Adrenal gland (tissue), 12 donors: ENCODE results near the gene RAB1B. TPM values are rescaled to one million over a fixed set of nuclear protein-coding genes. Genes with fewer than 3 reads are reported as not detected.
"Not testable (repeated sequence)": the region's sequence is repeated elsewhere in the genome, so short reads cannot be mapped to it uniquely, and the experiment has no call there.

Source experiments
- DNase-seq, 7 donors: peaks; one replicate each; pipeline ENCODE4 v3.0.0-alpha.2; 2019 to 2020
- H3K27ac ChIP-seq, 5 donors: fragments of 200-600 bp; sonication (generic) in 4 of 5; 1 replicate in 3 of 5; 2 replicates in 2 of 5; pipeline versions ENCODE4 v1.5.1 to v1.8.0; 2016 to 2020; ENCODE audit warnings: mild to moderate bottlenecking in 1 of 5
- H3K27me3 ChIP-seq: fragments of 200-600 bp; 2 replicates; pipeline ENCODE4 v1.8.0; 2021
- H3K36me3 ChIP-seq, 2 donors: fragments of 200-600 bp; replicated peaks in 1 of 2; 1 replicate in 1 of 2; 2 replicates in 1 of 2; pipeline versions ENCODE4 v1.5.1 to v1.8.0; 2018 to 2022
- H3K4me1 ChIP-seq, 2 donors: fragments of 200-600 bp; replicated peaks in 1 of 2; 1 replicate in 1 of 2; 2 replicates in 1 of 2; pipeline versions ENCODE4 v1.5.1 to v1.8.0; 2018 to 2021
- H3K4me3 ChIP-seq, 4 donors: fragments of 200-600 bp; sonication (generic) in 3 of 4; one replicate each; pipeline ENCODE4 v1.5.1; 2016 to 2018
- H3K9me3 ChIP-seq, 3 donors: fragments of 200-600 bp; sonication (generic) in 1 of 3; replicated peaks in 1 of 3; 1 replicate in 2 of 3; 2 replicates in 1 of 3; pipeline versions ENCODE4 v1.5.1 to v1.8.0; 2016 to 2021
- POLR2A ChIP-seq, 2 donors: fragments of 450-650 bp; IDR thresholded peaks; one replicate each; pipeline ENCODE4 v1.6.1; 2017; ENCODE audit warnings: antibody characterized with exemption in 2 of 2, mild to moderate bottlenecking in 2 of 2, moderate library complexity in 1 of 2
- whole genome bisulfite sequencing, 4 donors: extraction: QIAGEN DNeasy Blood & Tissue Kit in 2 of 4; methylation state at CpG; one replicate each; pipeline versions ENCODE4 v1.1.5 to v1.1.7; 2013 to 2017; 5-methylcytosine and 5-hydroxymethylcytosine counted together
- intact Hi-C, 2 donors: fragments of 100-400 bp; cut with DNase I; formaldehyde crosslinking; loops; one replicate each; pipeline versions ENCODE4 v1.14.1 to v1.15.0; 2022 to 2023
- polyA plus RNA-seq, 3 donors: library from polyadenylated mRNA; stranded (reverse); fragments of 200-250 nt in 2 of 3; fragments of 350-450 nt in 1 of 3; fragmentation: Illumina TruSeq in 1 of 3; extraction: RNeasy Lipid Tissue Mini Kit (QIAGEN cat#74804) in 1 of 3; gene quantifications; one replicate each; pipeline ENCODE4 v1.2.3, GENCODE V29; 2013 to 2014
- total RNA-seq, 9 donors: library from RNA; depleted of rRNA in 4 of 9; stranded (reverse); fragments of >200 nt in 4 of 9; fragments of 120-200 nt in 1 of 9; fragmentation: NEBNext Ultra II Directional in 1 of 9; extraction: Animal tissue kit (Norgen Biotek cat#: 25700) in 1 of 9; gene quantifications; one replicate each; pipeline versions ENCODE4 v1.1.0 to v1.2.4, GENCODE V29; 2013 to 2023
- TF ChIP-seq, protein P1 (sequence below), 6 experiments: fragments of 450-650 bp in 4 of 6; fragments of 200-600 bp in 2 of 6; sonication (generic) in 1 of 6; IDR thresholded peaks; 1 replicate in 5 of 6; 2 replicates in 1 of 6; pipeline versions ENCODE4 v1.5.1 to v1.8.0; 2016 to 2021; ENCODE audit warnings: antibody characterized with exemption in 6 of 6, mild to moderate bottlenecking in 2 of 6, moderate library complexity in 1 of 6
- donor health status: healthy with polysubstance abuse.
- donor health status: Bipolar disorder and iron deficiency.
- donor health status: DM: yes; HTN: yes; CAD: no.
- donor health status: DM: no; HTN: no; CAD: no.
- donor health status: DM: no; HTN: no; CAD: no.
- donor health status: DM: yes; HTN: yes; CAD: no.

Gene RAB1B
- total and polyA plus RNA-seq, 12 donors = 109 to 190 (median 162) TPM

GRCh38 chr11:66317322-66317722, 48.9 kb downstream of the RAB1B start:
- DNase-seq = no peak
- Histone ChIP-seq H3K27ac (peak overlapping the region in 4 of 5 donors; percentile 39 to 91 (median 65)), H3K4me3 (peak overlapping the region in 1 of 4 donors; percentile 37), H3K36me3 (no peaks in the 10 kb centered on the region), H3K9me3 (no peaks in the 10 kb centered on the region), H3K27me3 (no peaks in the 10 kb centered on the region), H3K4me1 (peaks cover 6 to 18% of the 10 kb centered on the region in 2 donors)
- WGBS, 4 donors = 27 to 41% (median 38%) methylated on average over 13 to 14 of the region's 14 CpGs
- TF ChIP-seq POLR2A (IDR thresholded peaks at IDR 0.05) = no peak
- TF ChIP-seq, protein P1, sequence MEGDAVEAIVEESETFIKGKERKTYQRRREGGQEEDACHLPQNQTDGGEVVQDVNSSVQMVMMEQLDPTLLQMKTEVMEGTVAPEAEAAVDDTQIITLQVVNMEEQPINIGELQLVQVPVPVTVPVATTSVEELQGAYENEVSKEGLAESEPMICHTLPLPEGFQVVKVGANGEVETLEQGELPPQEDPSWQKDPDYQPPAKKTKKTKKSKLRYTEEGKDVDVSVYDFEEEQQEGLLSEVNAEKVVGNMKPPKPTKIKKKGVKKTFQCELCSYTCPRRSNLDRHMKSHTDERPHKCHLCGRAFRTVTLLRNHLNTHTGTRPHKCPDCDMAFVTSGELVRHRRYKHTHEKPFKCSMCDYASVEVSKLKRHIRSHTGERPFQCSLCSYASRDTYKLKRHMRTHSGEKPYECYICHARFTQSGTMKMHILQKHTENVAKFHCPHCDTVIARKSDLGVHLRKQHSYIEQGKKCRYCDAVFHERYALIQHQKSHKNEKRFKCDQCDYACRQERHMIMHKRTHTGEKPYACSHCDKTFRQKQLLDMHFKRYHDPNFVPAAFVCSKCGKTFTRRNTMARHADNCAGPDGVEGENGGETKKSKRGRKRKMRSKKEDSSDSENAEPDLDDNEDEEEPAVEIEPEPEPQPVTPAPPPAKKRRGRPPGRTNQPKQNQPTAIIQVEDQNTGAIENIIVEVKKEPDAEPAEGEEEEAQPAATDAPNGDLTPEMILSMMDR (IDR thresholded peaks at IDR 0.05) = no peak
- intact Hi-C loops = no loop called here

- Histone ChIP-seq H3K36me3 (no peaks in the 10 kb centered on the region), H3K4me3 (no peak overlapping the region), H3K4me1 (peaks cover 5 to 16% of the 10 kb centered on the region in 2 donors), H3K9me3 (no peaks in the 10 kb centered on the region), H3K27me3 (no peaks in the 10 kb centered on the region), H3K27ac (peak overlapping the region in 4 of 5 donors; percentile 39 to 91 (median 65))
- no peak for TF ChIP-seq POLR2A (IDR thresholded peaks at IDR 0.05)
- TF ChIP-seq, protein P1 (IDR thresholded peaks at IDR 0.05) = no peak
- intact Hi-C loops = no loop called here
- 35 to 56% (median 41%) methylated on average over 7 to 16 of the region's 16 CpGs for WGBS, 4 donors
- DNase-seq = peak in 5 of 7 donors; percentile 68 to 82 (median 68)
Measured at GRCh38 chr11:66317723-66318599, 49.5 kb downstream of the RAB1B start.

DNA sequence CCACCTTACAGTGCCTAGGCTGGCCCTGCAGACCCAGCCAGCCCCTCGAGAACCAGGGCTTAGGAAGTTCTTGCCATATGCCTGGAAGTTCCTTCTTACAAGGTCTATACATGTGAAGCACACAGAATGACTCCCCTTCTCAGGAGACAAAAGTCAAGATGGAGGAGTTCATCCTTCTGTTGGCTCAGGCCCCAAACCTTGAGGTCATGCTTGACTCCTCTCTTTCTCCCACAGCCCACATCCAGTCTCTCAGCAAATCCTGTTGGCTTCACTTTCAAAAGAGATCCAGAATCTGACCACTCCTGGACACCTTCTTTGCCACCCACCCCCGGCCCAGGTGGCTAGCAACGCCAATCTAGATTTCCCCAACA, 50.1 kb downstream of the RAB1B start:
- intact Hi-C loops = no loop called here
- Histone ChIP-seq H3K27ac (peak overlapping the region in 2 of 5 donors; percentile 75 to 91), H3K9me3 (no peaks in the 10 kb centered on the region), H3K4me3 (no peak overlapping the region), H3K4me1 (peaks cover 0 to 11% of the 10 kb centered on the region in 2 donors), H3K36me3 (no peaks in the 10 kb centered on the region), H3K27me3 (no peaks in the 10 kb centered on the region)
- no peak for DNase-seq
- WGBS, 4 donors = 77 to 100% (median 79%) methylated on average over 2 to 3 of the region's 3 CpGs
- TF ChIP-seq, protein P1 (IDR thresholded peaks at IDR 0.05) = no peak
- no peak for TF ChIP-seq POLR2A (IDR thresholded peaks at IDR 0.05)

DNA sequence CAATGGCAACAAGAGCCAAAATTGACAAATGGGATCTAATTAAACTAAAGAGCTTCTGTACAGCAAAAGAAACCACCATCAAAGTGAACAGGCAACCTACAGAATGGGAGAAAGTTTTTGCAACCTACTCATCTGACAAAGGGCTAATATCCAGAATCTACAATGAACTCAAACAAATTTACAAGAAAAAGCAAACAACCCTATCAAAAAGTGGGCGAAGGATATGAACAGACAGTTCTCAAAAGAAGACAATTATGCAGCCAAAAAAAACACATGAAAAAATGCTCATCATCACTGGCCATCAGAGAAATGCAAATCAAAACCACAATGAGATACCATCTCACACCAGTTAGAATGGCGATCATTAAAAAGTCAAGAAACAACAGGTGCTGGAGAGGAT, 51.9 kb downstream of the RAB1B start:
- peaks cover 0 to 11% of the 10 kb centered on the region in 2 donors for H3K4me1 ChIP-seq
- H3K9me3 ChIP-seq, H3K27ac ChIP-seq, H3K4me3 ChIP-seq, H3K27me3 ChIP-seq, H3K36me3 ChIP-seq, DNase-seq, intact Hi-C loops: not testable (repeated sequence)
- 83 to 100% (median 95%) methylated on average over 1 to 2 of the region's 2 CpGs for WGBS, 4 donors

DNA sequence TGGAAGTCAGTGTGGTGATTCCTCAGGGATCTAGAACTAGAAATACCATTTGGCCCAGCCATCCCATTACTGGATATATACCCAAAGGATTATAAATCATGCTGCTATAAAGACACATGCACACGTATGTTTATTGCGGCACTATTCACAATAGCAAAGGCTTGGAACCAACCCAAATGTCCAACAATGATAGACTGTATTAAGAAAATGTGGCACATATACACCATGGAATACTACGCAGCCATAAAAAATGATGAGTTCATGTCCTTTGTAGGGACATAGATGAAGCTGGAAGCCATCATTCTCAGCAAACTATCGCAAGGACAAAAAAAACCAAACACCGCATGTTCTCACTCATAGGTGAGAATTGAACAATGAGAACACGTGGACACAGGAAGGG, 52.3 kb downstream of the RAB1B start:
- H3K4me3 ChIP-seq, H3K36me3 ChIP-seq, DNase-seq, H3K27ac ChIP-seq, H3K27me3 ChIP-seq, intact Hi-C loops, H3K9me3 ChIP-seq: not testable (repeated sequence)
- 86 to 88% (median 86%) methylated on average over 6 of the region's 6 CpGs for WGBS, 4 donors
- peaks cover 0 to 11% of the 10 kb centered on the region in 2 donors for H3K4me1 ChIP-seq
